GM12864 (cell line): ENCODE data around the gene C9orf50.

Experiments
- DNase-seq: peaks from one replicate; pipeline ENCODE4 v3.0.0-alpha.2; 2011; ENCODE audit warnings: low read depth
- H3K4me3 ChIP-seq: 2 replicates; pipeline ENCODE4 v1.5.1; 2011; ENCODE audit warnings: mild to moderate bottlenecking, low read depth, low read length, control low read depth
- CTCF ChIP-seq: IDR thresholded peaks from 2 replicates; pipeline ENCODE4 v1.5.1; 2011; ENCODE audit warnings: low read depth, mild to moderate bottlenecking, moderate library complexity, low read length, control low read depth, inconsistent platforms; ENCODE audit errors: missing control alignments

C9orf50 gene

DNA sequence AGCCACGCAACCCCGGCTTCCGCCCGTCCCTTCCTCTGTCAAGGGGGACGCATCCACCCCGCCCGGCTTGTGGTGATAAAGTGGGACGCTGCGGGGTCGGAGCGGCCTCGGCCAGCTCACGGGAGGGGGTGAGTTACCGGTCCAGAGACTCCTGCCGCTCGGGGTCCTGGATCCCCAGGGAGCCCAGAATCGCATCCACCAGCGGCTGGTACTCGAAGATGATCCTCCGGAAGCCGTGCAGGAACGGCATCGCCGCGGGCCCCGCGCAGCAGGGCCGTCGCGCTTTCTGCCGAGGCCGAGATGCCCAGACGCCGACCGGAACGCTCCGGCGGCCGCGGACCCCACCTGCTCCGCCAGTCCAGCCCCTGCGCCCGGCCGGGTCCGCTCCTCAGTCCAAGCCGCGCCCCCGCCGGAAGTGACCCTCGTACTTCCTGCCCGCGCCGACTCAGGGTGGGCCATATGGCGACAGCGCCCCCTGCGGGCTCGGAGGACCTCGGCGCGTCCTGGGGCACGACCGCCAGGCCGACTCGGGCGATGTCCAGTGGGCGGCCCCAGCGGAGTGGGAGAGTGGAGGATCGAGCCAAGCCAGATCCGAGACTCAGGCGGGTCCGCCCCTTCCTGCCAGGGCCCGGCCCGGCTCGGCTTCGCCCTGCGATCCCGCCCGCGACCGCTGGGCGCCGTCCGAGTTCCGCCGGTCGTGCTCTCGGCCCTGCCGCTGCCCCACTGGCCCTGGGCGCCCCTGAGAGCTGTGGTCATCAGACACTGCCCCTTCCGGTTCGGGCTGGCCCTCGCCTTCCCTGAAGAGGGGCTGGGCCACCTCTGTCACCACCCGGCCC, 21.1 kb upstream of the C9orf50 start, which contains the start of gene ASB6:
TSS of gene ASB6 (minus strand) at position 402 of the 836 bp plus-strand sequence. CDS start at position 250, 152 bp downstream.
- peak; percentile 85 for TF ChIP-seq CTCF
- peak; percentile 74 for DNase-seq

DNA sequence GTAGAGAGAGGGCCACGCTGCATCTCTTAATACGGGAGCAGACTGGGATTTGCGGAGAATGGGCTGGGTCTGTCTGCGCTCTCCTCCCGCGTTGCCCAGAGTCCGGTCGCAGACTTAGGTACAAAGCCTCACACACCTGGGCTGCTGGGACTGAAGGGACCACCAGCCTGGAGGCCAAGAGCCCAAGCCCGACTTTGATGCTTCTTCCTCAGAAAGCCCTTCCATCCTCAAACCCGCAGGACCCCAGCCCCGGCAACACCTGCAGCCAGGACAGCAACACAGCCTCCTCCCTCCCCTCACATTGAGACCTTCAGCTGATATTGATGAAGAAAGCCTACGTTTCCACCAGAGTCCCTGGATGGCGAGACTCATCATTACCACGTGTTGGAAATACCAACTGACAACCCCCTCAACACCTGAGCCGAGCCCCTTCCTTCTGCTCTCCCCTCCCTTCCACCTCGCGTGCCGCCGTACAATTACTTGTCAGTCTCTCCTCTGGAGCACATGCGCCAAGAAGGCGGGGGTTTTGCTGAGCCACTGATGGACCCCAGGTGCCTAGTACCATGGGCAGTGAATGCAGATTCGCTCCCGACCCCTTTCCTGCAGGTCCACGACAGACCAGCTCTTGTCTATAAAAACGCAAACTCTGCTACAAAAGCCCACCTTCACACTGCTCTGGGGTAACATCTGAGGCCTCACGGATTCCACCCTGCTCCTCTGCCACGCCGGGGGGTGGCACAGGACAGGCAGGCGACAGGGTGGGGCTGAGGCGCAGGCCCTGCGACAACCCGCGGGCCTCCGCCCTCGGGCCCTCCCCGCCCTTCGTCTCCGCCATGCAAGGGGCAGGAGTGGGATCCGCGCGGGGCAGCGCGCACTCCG, 20.2 kb upstream of the C9orf50 start:
- peak overlapping the region; percentile 99 for H3K4me3 ChIP-seq
- no peak for DNase-seq
- no peak for TF ChIP-seq CTCF

More for the DNA sequence above, 21.1 kb upstream of the C9orf50 start, which contains the start of gene ASB6:
- peak within 1 kb of the TSS; percentile 99 for H3K4me3 ChIP-seq

GRCh38 chr9:129640086-129640870, 19.4 kb upstream of the C9orf50 start:
- no peak overlapping the region; the same call in none of the 2 replicates for H3K4me3 ChIP-seq
- DNase-seq = no peak
- no peak for TF ChIP-seq CTCF

GRCh38 chr9:129639756-129640085, 18.8 kb upstream of the C9orf50 start:
- no peak for DNase-seq
- no peak overlapping the region for H3K4me3 ChIP-seq
- no peak for TF ChIP-seq CTCF

DNA sequence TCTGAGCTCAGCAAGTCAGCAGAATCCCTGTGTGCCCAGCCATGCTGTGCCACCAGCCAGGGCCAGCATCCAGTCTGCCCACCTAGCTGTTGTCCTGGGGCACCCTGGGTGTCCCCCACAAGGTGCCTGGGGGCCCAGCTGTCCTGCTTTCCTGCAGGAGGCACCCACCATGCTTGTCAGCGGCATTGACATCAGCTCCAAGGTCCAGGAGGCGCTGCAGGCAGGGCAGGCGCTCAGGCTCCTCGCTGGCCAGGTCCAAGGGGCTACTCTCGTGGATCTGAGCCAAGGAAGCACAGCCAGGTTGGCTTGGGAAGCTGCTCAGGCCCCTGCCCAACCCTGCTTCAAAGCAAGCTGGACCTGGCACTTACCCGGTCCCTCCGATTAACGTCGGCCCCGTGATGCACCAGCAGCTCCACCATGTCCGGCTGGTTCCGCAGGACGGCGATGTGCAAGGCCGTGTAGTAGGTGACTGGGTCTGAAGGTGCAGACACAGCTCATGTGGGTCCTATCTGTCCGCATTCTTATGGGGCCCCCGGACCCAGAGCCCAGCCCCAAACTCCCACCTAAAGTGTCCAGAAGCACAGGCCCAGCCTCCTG, 18.2 kb upstream of the C9orf50 start:
- TF ChIP-seq CTCF = no peak
- H3K4me3 ChIP-seq = no peak overlapping the region
- DNase-seq = no peak
